Smooth muscle cell of the brain vasculature (primary cell): ENCODE results near the gene SPG7.

Experiments used
- DNase-seq: peaks from one replicate; pipeline ENCODE4 v3.0.0-alpha.2; 2012; ENCODE audit warnings: low read depth, low spot score

Gene SPG7

DNA sequence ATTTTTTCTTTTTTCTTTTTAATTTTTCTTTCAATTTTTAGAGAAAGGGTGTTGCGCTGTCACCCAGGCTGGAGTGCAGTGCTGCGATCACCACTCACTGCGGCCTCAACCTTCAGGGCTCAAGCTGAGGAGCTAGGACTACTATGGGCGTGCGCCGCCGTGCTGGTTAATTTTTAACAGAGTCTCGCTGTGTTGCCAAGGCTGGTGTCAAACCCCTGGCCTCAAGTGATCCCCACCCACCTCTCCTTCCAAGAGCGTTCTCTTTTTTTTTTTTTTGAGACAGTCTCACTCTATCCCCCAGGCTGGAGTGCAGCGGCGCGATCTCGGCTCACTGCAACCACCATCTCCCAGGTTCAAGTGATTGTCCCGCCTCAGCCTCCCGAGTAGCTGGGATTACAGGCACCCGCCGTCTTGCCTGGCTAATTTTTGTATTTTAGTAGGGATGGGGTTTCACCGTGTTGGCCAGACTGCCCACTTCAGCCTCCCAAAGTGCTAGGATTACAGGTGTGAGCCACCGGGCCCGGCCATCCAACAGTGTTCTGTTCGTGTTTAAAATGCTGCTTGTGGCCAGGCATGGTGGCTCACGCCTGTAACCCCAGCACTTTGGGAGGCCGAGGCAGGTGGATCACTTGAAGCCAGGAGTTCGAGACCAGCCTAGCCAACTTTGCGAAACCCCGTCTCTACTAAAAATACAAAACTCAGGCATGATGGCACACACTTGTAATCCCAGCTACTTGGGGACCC is 37.8 kb downstream of the SPG7 start:
- no peak for DNase-seq

DNA sequence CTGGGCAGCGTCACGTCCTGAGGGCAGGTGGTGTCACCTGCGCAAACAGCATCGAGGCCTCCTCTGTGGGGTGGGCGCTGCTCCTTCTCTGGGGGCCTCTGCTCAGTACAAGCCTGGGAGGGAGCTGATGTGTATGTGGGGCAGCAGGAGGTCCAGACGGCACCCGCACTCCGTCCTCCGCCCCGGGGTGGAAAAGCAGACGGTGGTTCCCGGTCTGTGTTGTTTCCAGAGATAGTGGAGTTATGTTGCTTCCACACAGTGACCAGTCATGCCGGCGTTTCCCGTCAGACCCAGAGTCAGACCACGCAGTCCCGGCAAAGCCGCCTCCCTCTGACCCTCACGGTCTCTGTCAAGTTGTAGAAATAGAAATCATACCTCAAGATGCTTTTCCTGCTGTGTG is 38.6 kb downstream of the SPG7 start:
- DNase-seq: no peak

DNA sequence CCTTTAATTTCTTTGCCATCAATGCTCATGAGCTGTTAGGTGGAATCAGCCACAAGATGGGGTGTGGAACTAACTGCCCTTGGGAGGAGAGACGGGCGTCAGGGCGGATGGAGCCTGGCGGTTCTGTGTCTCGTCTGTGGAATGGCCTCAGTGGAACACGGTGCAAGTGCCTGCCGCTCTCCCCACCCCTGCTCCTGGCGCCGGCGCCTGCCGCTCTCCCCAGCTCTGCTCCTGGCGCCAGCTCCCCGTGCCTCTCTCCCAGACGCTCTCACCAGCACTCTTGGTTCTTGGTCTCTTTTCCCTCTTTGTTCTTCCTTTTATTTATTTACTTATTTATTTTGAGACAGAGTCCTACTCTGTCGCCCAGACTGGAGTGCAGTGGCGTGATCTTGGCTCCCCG is 39.1 kb downstream of the SPG7 start:
- no peak for DNase-seq

DNA sequence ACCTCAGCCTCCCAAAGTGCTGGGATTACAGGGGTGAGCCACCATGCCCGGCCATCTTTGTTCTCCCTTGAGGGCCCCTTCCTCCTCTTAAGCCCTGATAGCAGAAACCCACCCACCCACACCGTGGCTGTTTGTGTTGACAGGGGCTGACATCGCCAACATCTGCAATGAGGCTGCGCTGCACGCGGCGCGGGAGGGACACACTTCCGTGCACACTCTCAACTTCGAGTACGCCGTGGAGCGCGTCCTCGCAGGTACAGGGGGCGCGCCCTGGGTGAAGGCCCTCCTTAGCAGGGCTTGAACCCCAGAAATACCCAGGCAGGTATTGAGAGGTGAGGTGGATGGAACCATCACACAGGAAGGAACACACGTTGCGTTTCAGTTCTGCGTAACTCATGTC is 39.7 kb downstream of the SPG7 start:
- DNase-seq: no peak

DNA sequence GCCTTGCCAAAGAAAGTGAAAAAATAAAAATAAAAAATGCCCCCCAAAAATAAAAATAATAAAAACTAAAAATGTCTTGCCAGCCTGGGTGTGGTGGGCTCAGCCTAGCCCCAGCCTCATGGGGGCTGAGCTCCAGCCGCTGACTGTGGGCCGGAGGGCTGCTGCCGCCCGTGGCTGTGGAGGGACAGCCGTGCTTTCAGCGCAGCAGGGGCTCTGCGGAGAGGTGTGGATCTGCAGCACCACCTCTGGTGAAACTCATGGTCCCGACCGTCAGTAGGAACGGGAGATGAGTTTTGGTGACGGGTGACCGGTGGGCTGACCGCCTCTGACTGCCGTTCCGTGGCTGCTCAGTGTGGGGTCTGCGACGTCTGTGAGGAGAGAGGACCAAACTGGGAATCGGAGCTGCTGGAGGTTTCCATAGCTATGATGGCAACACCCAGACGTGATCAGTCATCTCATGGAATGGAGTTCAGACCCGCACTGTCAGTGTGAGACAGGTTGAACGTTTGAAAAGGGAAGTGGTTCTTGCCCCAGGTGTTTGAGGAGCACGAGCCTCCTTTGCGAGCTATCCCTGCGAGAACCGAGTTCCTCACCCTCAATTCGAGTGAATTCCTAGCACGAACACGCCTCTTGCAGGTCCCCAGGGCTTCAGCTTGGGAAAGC is 40.3 kb downstream of the SPG7 start:
- no peak for DNase-seq

DNA sequence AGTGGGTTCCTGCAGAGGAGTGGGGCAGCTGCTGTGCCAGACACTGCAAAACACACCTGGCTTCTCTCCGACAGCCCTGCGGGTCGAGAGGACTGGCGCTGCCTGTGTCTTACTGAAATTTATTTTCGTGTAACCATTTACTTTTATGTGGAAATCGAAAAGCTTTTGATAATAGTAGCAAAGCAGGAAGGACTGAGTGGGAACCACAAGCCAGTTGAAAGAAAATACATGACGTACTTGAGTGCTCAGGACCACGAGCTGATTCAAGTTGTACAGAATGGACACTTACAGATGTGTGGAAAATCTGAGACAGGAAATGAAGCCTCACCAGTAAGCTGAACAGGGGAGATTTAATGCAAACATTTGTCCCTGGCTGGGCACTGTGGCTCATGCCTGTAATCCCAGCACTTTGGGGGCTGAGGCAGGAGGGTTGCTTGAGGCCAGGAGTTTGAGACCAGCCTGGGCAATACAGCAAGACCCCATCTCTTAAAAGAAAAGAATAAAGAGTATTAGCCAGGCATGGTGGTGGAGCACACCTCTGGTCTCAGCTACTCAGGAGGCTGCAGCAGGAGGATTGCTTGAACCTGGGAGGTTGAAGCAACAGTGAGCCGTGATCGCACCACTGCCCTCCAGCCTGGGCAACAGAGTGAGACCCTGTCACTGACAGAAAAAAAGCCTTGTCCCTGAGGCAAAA is 41.0 kb downstream of the SPG7 start:
- no peak for DNase-seq

DNA sequence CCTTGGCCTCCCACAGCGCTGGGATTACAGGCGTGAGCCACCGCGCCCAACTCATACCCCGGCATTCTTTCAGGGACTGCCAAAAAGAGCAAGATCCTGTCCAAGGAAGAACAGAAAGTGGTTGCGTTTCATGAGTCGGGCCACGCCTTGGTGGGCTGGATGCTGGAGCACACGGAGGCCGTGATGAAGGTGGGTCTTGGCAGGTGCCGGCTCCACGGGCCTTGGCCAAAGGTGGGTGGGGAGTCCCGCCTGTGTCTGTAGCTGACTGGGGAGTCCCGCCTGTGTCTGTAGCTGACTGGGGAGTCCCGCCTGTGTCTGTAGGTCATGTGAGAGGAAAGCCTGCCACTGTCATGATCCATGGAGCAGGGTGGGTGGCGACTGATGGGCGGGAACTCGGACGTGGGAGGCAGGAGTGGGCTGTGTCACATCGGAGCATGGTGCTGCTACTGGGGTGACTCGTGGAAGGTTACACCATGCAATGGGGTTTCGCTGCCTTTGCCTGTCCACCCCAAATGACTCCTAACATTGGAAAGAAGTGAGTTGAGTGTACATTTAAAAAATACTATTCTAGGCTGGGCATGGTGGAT is 42.3 kb downstream of the SPG7 start:
- DNase-seq: no peak

DNA sequence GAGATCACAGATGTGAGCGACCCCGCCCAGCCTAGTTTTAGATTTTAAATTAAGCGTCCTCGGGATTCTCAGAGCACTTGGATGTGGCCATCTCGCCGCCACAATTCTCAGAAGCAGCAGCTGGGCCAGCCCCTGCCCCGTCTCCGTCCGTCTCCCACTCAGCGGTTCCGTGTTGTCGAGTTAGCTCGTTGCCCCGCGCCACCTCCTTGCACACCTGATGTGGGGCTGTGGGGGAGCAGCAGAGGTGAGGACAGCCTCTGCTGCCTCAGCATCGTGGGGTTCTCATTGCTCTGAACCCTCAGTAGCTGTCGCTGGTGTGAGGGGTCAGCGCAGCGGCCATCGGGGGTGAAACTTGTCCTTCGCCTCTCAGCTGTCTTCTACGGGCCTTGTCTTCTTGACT is 44.1 kb downstream of the SPG7 start:
- DNase-seq: no peak

DNA sequence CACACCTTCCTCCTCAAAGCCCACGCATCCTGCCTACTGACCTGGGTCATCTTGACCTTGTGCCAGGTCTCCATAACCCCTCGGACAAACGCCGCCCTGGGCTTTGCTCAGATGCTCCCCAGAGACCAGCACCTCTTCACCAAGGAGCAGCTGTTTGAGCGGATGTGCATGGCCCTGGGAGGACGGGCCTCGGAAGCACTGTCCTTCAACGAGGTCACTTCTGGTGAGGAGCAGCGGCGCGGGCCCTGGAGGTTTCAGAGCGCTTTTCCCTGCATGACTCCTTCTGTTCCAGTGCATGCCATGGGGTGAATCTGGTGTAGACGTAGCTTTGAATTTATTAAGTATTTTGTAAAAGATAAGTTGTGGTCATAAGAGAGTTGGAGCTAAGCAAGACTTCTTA is 44.7 kb downstream of the SPG7 start:
- no peak for DNase-seq

DNA sequence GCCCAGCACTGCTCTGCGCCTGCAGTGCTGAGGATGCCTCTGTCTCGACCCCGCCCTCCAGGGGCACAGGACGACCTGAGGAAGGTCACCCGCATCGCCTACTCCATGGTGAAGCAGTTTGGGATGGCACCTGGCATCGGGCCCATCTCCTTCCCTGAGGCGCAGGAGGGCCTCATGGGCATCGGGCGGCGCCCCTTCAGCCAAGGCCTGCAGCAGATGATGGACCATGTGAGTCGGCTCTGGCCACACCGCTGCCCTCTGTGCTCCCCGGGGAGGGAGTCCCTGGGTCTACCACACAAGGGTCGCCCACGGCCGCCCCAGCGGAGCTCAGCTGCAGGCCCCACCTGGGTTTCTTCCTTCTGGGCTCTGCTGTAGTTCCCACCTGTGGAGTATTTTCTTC is 45.5 kb downstream of the SPG7 start:
- DNase-seq: no peak

DNA sequence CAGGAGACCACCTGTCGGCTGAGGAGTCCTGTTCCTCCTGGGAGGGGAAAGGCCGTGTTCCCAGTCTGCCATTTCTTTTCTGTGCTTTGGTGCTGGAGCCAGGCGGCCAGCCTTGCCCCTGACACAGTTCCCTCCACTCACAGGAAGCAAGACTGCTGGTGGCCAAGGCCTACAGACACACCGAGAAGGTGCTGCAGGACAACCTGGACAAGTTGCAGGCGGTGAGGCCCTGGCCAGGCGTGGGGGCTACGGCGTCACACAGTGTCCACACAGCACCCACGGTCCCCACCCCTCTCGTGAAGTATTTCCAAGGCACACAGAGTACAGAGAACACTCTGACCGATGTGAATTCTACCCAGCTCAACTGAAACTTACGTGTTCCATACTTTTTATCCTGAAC is 46.1 kb downstream of the SPG7 start:
- no peak for DNase-seq

DNA sequence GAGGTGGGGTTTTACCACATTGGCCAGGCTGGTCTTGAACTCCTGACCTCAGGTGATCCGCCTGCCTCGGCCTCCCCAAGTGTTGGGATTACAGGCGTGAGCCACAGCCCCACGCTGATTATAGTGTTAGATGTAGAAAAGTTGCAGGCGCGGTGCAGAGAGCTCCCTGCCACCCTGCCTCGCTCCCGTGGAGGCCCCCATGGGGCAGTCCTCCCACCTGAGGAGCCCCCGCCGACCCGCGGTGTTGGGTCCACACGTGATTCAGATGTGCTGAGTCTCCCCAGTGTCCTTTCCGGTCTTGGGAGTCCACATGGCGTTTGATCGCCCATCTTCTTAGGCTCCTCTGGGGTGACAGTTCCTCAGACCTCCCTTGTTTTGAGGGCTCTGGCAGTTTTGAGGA is 47.1 kb downstream of the SPG7 start:
- DNase-seq: no peak

DNA sequence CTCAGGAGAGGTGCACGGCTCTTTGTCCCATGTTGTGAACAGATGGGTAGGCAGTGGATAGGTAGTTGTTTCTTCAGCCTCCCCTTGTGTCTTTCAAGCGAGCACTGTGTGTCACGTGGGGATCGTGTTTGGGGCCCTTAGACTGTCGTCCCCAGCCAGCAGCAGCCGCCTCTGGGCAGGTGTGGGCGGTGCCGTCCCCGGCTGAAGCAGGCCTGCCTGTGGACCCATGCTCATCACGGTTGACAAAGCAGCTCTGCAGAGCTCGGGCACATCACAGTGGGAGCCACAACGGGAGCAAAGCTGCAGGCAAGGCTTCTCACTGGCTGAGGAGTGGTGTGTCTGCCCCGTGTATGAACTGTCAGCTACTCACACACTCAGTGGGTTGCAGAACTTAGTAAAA is 47.6 kb downstream of the SPG7 start:
- DNase-seq: no peak

DNA sequence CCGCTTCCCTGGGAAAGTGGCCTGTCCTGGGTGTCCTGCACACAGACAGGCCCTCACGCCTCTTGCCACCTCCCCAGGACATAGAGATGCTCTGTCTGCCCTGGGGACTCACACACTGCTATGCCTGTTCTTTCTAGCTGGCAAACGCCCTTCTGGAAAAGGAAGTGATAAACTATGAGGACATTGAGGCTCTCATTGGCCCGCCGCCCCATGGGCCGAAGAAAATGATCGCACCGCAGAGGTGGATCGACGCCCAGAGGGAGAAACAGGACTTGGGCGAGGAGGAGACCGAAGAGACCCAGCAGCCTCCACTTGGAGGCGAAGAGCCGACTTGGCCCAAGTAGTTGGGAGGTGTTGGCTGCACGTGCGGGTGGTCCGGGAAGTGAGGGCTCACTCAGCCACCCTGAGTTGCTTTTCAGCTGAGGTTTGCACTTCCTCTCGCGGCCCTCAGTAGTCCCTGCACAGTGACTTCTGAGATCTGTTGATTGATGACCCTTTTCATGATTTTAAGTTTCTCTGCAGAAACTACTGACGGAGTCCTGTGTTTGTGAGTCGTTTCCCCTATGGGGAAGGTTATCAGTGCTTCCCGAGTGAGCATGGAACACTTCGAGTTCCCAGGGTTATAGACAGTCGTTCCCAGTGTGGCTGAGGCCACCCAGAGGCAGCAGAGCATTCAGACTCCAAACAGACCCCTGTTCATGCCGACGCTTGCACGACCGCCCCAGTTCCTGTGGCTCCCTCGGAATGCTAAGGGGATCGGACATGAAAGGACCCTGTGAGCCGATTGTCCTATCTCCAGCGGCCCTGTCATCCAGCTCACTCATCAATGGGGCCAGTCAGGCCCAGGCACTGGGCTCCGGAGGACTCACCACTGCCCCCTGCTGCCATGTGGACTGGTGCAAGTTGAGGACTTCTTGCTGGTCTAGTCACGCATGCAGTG is 48.8 kb downstream of the SPG7 start:
- DNase-seq: peak; percentile 53

DNA sequence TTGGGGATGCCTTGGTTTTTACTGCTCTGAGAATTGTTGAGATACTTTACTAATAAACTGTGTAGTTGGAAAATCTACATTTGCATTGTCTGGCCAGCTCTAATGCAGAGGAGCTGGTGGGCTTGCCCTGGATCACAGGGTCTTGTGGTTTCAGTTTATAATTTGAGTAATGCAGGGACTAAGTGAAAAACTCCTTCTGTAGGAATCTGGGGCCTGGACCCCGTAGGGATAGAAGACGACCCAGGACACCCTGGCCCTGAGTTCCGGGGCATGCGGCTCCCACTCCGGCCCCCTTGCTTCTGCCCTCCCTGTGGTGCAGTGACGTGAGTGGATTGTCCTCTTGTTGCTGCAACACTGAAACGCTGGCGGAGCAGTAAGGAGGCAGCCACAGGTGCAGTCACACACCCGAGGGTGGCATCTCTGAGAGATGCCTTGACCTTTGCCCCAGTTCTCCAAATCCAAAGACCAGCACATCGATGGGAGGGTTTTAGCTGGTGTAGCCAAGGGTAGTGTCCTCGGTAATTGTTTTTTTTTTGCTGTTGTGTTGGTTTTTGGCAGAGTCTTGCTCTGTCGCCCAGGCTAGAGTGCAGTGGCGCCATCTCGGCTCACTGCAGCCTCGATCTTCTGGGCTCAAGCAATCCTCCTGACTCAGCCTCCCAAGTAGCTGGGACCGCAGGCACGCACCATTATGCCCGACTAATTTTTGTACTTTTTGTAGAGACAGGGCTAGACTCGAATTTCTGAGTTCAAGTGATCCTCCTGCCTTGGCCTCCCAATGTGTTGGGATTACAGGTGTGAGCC is 49.7 kb downstream of the SPG7 start:
- no peak for DNase-seq

DNA sequence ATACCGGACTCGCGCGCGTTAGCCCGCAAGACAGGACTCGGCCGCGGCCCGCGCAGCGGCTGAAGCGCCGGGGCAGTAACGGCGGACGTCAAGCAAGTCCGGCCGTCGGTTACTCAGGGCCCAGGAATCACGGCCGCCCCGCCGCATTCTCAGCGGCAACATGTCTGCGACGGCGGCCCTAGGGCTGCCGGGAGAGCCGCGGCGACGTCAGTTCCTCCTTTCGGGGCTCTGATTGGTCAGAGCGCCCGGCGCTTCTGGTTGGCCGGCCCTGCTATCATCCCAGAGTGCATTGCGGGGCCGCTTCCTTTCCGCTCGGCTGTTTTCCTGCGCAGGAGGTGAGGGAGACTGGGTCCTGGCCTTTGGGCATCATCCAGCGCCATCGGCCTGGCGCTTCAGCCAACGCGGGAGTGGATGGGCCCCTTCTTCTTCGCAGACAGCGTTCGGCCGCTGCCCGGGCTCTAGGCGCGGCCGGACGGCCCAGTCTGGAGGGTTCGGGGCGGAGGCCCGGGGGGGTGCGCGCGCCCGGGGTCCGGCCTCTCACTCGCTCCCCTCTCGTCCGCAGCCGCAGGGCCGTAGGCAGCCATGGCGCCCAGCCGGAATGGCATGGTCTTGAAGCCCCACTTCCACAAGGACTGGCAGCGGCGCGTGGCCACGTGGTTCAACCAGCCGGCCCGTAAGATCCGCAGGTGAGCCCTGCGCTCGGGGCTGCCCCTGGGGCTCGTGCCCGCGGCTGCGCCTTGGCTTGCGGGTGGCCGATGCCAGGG is 52.4 kb downstream of the SPG7 start, which contains the start of gene RPL13:
RPL13 (plus strand) TSS at position 305 of the 764 bp plus-strand sequence; CDS start at position 583, 278 bp downstream.
- peak; percentile 87 for DNase-seq

DNA sequence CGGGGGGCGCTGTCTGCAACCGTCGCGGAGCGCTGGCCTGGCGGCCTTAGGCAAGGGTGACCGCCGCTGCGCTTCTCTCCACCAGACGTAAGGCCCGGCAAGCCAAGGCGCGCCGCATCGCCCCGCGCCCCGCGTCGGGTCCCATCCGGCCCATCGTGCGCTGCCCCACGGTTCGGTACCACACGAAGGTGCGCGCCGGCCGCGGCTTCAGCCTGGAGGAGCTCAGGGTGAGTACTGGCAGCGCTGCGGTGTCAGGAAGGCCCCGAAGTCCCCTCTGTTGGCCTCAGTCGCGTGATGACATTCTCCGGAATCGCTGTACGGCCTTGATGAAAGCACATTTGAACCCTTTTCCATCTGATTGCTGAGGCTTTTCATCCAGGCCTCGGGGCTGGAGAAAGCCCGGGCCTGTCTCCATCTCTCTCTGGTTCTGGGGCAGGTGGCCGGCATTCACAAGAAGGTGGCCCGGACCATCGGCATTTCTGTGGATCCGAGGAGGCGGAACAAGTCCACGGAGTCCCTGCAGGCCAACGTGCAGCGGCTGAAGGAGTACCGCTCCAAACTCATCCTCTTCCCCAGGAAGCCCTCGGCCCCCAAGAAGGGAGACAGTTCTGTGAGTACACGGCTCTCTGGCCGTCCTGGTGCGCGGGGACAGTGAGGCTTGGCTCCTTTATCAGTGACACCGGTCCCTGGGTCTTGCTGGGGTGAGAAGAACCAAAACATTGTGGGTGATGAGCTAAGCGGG is 53.1 kb downstream of the SPG7 start:
- DNase-seq: no peak

DNA sequence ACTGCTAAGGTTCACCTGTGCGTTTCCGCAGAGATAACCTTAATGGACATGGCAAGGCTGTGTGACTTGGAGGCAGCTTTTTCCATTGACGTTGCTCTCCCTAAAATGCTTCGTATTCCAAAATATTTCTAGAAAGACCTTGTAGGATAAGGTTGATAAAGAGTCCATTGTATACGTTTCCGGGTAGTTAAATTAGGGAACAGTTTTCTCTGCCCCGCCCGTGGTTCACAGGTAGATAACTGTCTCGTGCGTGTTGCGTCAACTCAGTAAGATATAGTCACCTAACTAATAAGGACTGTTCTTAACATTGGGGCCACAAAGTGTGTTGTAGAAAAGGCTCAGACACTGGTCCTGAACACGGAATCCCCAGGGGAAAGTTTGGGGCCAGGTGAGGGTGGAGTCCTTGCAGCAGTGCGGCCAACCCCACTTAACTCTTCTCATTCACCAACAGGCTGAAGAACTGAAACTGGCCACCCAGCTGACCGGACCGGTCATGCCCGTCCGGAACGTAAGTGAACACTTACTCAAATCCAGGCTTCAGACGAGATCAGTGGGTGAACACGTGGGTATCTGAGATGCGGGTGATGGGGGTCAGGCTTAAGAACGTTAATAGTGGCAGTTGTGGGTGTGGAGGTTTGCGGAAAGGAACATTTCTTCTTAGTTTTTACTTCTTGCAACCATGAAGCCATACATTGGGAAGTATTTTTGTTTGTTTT is 53.8 kb downstream of the SPG7 start:
- DNase-seq: no peak
